DND-41 (cell line): ENCODE data around the gene BRSK2.

Source experiments
- ATAC-seq: fragments of 200-7000 bp; cut with Tn5 transposase; 3 replicates; pipeline ENCODE4 v1.9.1; 2021; ENCODE audit warnings: low read depth; ENCODE audit not compliant: insufficient read depth
- DNase-seq: peaks from one replicate; pipeline ENCODE4 v3.0.0-alpha.2; 2020
- H2AFZ ChIP-seq: 2 replicates; pipeline ENCODE4 v1.6.0; 2012; ENCODE audit warnings: low read depth, low read length
- H3K27ac ChIP-seq: 2 replicates; pipeline ENCODE4 v1.5.1; 2012; ENCODE audit warnings: low read length, inconsistent platforms
- H3K27me3 ChIP-seq: fragments of 200-600 bp; sonication (generic); 2 replicates; pipeline ENCODE4 v1.6.0; 2012; ENCODE audit warnings: low read length, mild to moderate bottlenecking, inconsistent platforms; ENCODE audit not compliant: insufficient read depth, poor library complexity
- H3K36me3 ChIP-seq: 2 replicates; pipeline ENCODE4 v1.5.1; 2012; ENCODE audit warnings: low read length, inconsistent platforms; ENCODE audit not compliant: insufficient read depth
- H3K4me1 ChIP-seq: 2 replicates; pipeline ENCODE4 v1.5.1; 2012; ENCODE audit warnings: mild to moderate bottlenecking, low read length; ENCODE audit not compliant: insufficient read depth
- H3K4me2 ChIP-seq: 2 replicates; pipeline ENCODE4 v1.6.0; 2012; ENCODE audit warnings: mild to moderate bottlenecking, moderate library complexity, low read length, inconsistent platforms; ENCODE audit not compliant: insufficient read depth
- H3K4me3 ChIP-seq, 2 experiments: fragments of 200-600 bp in 1 of 2; shearing (Covaris generic) in 1 of 2; 2 replicates each; pipeline ENCODE4 v1.5.1; 2012 to 2016; ENCODE audit warnings: inconsistent platforms in 2 of 2, low read length in 2 of 2, mild to moderate bottlenecking in 2 of 2, low read depth in 1 of 2, moderate library complexity in 1 of 2
- H3K79me2 ChIP-seq: 2 replicates; pipeline ENCODE4 v1.6.0; 2012; ENCODE audit warnings: low read length, inconsistent platforms; ENCODE audit not compliant: insufficient read depth
- H3K9ac ChIP-seq: 2 replicates; pipeline ENCODE4 v1.6.0; 2012; ENCODE audit warnings: low read depth, mild to moderate bottlenecking, inconsistent platforms, low read length, moderate library complexity
- H3K9me3 ChIP-seq: 2 replicates; pipeline ENCODE4 v1.5.1; 2012; ENCODE audit warnings: low read length, moderate library complexity, mild to moderate bottlenecking, inconsistent platforms; ENCODE audit not compliant: insufficient read depth, severe bottlenecking
- H4K20me1 ChIP-seq: 2 replicates; pipeline ENCODE4 v1.6.0; 2012; ENCODE audit warnings: low read length; ENCODE audit not compliant: insufficient read depth
- EZH2 ChIP-seq: IDR thresholded peaks from 3 replicates; pipeline ENCODE4 v1.6.1; 2012; ENCODE audit warnings: borderline replicate concordance, low read depth, mild to moderate bottlenecking, moderate library complexity, low read length, inconsistent platforms; ENCODE audit not compliant: severe bottlenecking
- TF ChIP-seq, protein P1 (sequence below): IDR thresholded peaks from 2 replicates; pipeline ENCODE4 v1.5.1; 2012; ENCODE audit warnings: borderline replicate concordance, low read length, moderate library complexity, mild to moderate bottlenecking; ENCODE audit not compliant: poor library complexity, severe bottlenecking; ENCODE audit errors: extremely low read depth

BRSK2 gene

DNA sequence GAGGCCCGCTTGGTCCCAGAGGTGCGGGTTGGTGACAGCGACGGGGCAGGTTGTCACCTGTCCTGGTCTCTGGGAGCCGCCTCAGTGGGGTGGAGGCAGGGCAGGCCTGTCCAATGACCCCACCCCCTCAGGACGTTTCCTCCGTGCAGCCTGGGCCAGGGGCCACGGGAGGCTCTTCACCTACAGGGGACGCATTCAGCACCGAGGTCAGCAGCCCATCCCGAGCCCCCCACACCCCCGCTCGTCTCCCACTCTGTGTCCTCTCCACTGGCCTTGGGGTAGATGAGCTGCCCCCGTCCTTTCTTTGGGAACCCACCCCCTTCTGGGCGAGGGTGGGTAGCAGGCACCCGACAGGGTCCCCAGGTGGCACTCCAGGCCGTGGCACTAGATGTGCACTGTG, 35.7 kb downstream of the BRSK2 start:
- no peak for TF ChIP-seq EZH2
- TF ChIP-seq, protein P1, sequence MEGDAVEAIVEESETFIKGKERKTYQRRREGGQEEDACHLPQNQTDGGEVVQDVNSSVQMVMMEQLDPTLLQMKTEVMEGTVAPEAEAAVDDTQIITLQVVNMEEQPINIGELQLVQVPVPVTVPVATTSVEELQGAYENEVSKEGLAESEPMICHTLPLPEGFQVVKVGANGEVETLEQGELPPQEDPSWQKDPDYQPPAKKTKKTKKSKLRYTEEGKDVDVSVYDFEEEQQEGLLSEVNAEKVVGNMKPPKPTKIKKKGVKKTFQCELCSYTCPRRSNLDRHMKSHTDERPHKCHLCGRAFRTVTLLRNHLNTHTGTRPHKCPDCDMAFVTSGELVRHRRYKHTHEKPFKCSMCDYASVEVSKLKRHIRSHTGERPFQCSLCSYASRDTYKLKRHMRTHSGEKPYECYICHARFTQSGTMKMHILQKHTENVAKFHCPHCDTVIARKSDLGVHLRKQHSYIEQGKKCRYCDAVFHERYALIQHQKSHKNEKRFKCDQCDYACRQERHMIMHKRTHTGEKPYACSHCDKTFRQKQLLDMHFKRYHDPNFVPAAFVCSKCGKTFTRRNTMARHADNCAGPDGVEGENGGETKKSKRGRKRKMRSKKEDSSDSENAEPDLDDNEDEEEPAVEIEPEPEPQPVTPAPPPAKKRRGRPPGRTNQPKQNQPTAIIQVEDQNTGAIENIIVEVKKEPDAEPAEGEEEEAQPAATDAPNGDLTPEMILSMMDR, result no peak
- no peak for DNase-seq
- H3K79me2 ChIP-seq, result no peaks in the 10 kb centered on the region
- no peak overlapping the region for H3K4me2 ChIP-seq
- peaks cover 2% of the 10 kb centered on the region for H3K9me3 ChIP-seq
- H3K36me3 ChIP-seq, result no peaks in the 10 kb centered on the region
- H2AFZ ChIP-seq, result no peak overlapping the region
- no peak overlapping the region for H3K9ac ChIP-seq
- H3K4me1 ChIP-seq, result no peaks in the 10 kb centered on the region
- no peak for ATAC-seq
- no peak overlapping the region for H3K27ac ChIP-seq
- H3K4me3 ChIP-seq, result no peak overlapping the region
- no peaks in the 10 kb centered on the region for H3K27me3 ChIP-seq
- no peaks in the 10 kb centered on the region for H4K20me1 ChIP-seq

DNA sequence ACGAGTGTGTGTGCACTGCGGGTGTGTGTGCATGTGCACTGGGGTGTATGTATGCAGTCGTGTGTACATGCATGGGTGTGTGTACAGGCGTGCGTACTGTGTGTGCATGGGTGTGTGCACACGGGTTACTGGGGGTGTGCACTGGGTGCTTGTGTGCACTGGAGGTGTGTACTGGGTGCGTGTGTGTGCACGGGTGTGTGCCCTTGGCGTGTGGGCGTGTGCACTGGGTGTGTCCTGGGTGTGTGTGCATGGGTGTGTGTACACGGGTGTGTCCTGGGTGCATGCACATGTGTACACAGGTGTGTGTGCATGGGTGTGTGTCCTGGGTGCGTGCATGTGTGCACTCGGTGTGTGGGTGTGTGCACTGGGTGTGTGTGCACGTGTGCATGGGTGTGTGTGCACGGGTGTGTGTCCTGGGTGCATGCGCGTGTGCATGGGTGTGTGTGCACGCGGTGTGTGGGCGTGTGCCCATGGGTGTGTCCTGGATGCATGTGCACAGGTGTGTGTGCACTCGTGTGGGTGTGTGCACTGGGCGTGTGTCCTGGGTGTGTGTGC, 39.1 kb downstream of the BRSK2 start:
- H4K20me1 ChIP-seq, result peaks cover 4% of the 10 kb centered on the region; the same call in 1 of the 2 replicates
- no peaks in the 10 kb centered on the region for H3K4me1 ChIP-seq
- no peak overlapping the region for H3K4me2 ChIP-seq
- DNase-seq, result no peak
- H3K4me3 ChIP-seq, result no peak overlapping the region
- TF ChIP-seq, protein P1, result no peak
- no peak for TF ChIP-seq EZH2
- H2AFZ ChIP-seq, result no peak overlapping the region
- H3K9me3 ChIP-seq, result peaks cover 2% of the 10 kb centered on the region
- no peak overlapping the region for H3K9ac ChIP-seq
- H3K27ac ChIP-seq, result no peak overlapping the region
- no peak for ATAC-seq
- no peaks in the 10 kb centered on the region for H3K79me2 ChIP-seq
- H3K36me3 ChIP-seq, result no peaks in the 10 kb centered on the region
- H3K27me3 ChIP-seq, result no peaks in the 10 kb centered on the region

DNA sequence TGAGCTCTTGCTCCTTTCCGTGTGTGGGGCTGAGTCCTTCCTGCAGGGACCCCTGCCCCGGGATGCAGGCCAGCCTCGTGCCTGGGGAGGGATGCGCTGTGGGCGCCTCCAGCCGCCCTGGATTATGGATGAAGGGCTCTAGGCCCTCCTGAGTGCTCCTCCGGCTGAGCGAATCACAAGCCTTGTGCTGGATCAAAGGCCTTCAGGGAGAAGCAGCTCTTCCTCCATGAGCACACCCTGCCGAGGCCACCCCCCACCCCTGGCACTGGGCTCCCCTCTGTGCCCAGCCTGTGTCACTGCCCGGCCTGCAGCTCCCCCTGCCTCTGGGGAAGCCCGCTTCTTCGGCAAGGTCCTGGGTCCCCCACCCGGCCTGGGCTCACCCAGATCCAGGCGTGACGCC, 43.8 kb downstream of the BRSK2 start:
- Histone ChIP-seq H4K20me1 (peaks cover 5% of the 10 kb centered on the region; the same call in 1 of the 2 replicates), H3K4me2 (no peak overlapping the region), H3K27me3 (no peaks in the 10 kb centered on the region), H3K9ac (no peak overlapping the region), H3K4me1 (no peaks in the 10 kb centered on the region), H3K9me3 (peaks cover 2% of the 10 kb centered on the region), H3K79me2 (no peaks in the 10 kb centered on the region), H3K27ac (no peak overlapping the region), H2AFZ (no peak overlapping the region), H3K36me3 (no peaks in the 10 kb centered on the region), H3K4me3 (no peak overlapping the region)
- no peak for DNase-seq
- no peak for ATAC-seq
- TF ChIP-seq EZH2, result no peak
- TF ChIP-seq, protein P1, result no peak
